Activated CD4-positive, alpha-beta memory T cell treated with anti-CD3 and anti-CD28 coated beads, Interleukin-2, amount 10 ng/mL, durations not matched to agents 7 days and 5 days (primary cell): ENCODE results near the gene NAV2. TPM values are rescaled to one million over a fixed set of nuclear protein-coding genes. Genes with fewer than 3 reads are reported as not detected.

Experiments used
- CTCF ChIA-PET: fragments of 350-600 bp; sonication (Branson Sonifier 250); formaldehyde crosslinking; loops from one replicate; lab custom pipeline; 2021; ENCODE audit warnings: antibody characterized with exemption, inconsistent platforms; lab: Charles Lee
- POLR2A ChIA-PET: fragments of 350-600 bp; sonication (Branson Sonifier 250); formaldehyde crosslinking; loops from one replicate; lab custom pipeline; 2021; ENCODE audit warnings: antibody characterized with exemption; lab: Charles Lee
- DNase-seq: peaks from one replicate; pipeline ENCODE4 v3.0.0-alpha.2; 2020
- H3K27ac Mint-ChIP-seq: one replicate; pipeline ENCODE4 v1.8.0; 2021; ENCODE audit warnings: mild to moderate bottlenecking, mixed read lengths
- H3K27me3 Mint-ChIP-seq: one replicate; pipeline ENCODE4 v1.8.0; 2021; ENCODE audit warnings: mixed read lengths
- H3K36me3 Mint-ChIP-seq: one replicate; pipeline ENCODE4 v1.8.0; 2021; ENCODE audit warnings: low read depth, mixed read lengths
- H3K4me1 Mint-ChIP-seq: one replicate; pipeline ENCODE4 v1.8.0; 2021; ENCODE audit warnings: mixed read lengths
- H3K4me3 Mint-ChIP-seq: one replicate; pipeline ENCODE4 v1.8.0; 2021; ENCODE audit warnings: mild to moderate bottlenecking, mixed read lengths
- H3K9me3 Mint-ChIP-seq: one replicate; pipeline ENCODE4 v1.8.0; 2021; ENCODE audit warnings: mixed read lengths
- total RNA-seq, 2 experiments: library from RNA; stranded (reverse); gene quantifications; one replicate each; pipeline ENCODE4 v1.2.3, GENCODE V29; 2021

NAV2 gene
- total RNA-seq, 2 experiments from 2014 or later, result 0.53 to 0.70 TPM

- peaks cover 3% of the 10 kb centered on the region for H3K9me3 Mint-ChIP-seq
Observed at GRCh38 chr11:20161230-20161918, 448.7 kb downstream of the NAV2 start.

GRCh38 chr11:20161923-20162744 lies 449.5 kb downstream of the NAV2 start:
- Mint-ChIP-seq H3K27ac (peak overlapping the region; percentile 7), H3K4me3 (no peak overlapping the region), H3K4me1 (peaks cover 24% of the 10 kb centered on the region), H3K27me3 (peaks cover 85% of the 10 kb centered on the region), H3K9me3 (peaks cover 3% of the 10 kb centered on the region), H3K36me3 (peaks cover 19% of the 10 kb centered on the region)
- DNase-seq, result no peak
- POLR2A ChIA-PET, result no interaction called here
- CTCF ChIA-PET, result interaction anchor here (1.9 kb wide), 1 partner anchor 30 kb away, joined by 6 read pairs; no protein-coding TSS in a partner anchor

More at GRCh38 chr11:20161230-20161918, 448.7 kb downstream of the NAV2 start:
- DNase-seq, result no peak
- POLR2A ChIA-PET, result no interaction called here
- CTCF ChIA-PET, result interaction anchor here (1.9 kb wide), 1 partner anchor 29 kb away, joined by 6 read pairs; no protein-coding TSS in a partner anchor
- Mint-ChIP-seq H3K36me3 (peaks cover 19% of the 10 kb centered on the region), H3K4me1 (peaks cover 25% of the 10 kb centered on the region), H3K27ac (peak overlapping the region; percentile 7), H3K4me3 (no peak overlapping the region), H3K27me3 (peaks cover 83% of the 10 kb centered on the region)

- H3K4me3 Mint-ChIP-seq, result peak overlapping the region; percentile 36
- ChIA-PET POLR2A (no interaction called here), CTCF (interaction anchor here (0.8 to 1.9 kb wide), 3 partner anchors 30 to 191 kb away, joined by 3 to 6 read pairs (median 5); no protein-coding TSS in a partner anchor)
Observed at GRCh38 chr11:20162824-20163782, 450.5 kb downstream of the NAV2 start.

GRCh38 chr11:20163783-20164481 lies 451.3 kb downstream of the NAV2 start:
- peaks cover 14% of the 10 kb centered on the region for H3K4me1 Mint-ChIP-seq
- H3K4me3 Mint-ChIP-seq, result no peak overlapping the region
- H3K9me3 Mint-ChIP-seq, result no peaks in the 10 kb centered on the region
- DNase-seq, result no peak
- no peak overlapping the region for H3K27ac Mint-ChIP-seq
- ChIA-PET POLR2A (interaction anchor here (0.6 kb wide), 1 partner anchor 100 kb away, joined by 3 read pairs; no protein-coding TSS in a partner anchor), CTCF (interaction anchor here (0.8 to 0.9 kb wide), 2 partner anchors 31 to 36 kb away, joined by 3 to 5 read pairs; no protein-coding TSS in a partner anchor)
- H3K36me3 Mint-ChIP-seq, result peaks cover 12% of the 10 kb centered on the region
- peaks cover 78% of the 10 kb centered on the region for H3K27me3 Mint-ChIP-seq

More at GRCh38 chr11:20162824-20163782, 450.5 kb downstream of the NAV2 start:
- Mint-ChIP-seq H3K36me3 (peaks cover 19% of the 10 kb centered on the region), H3K27ac (no peak overlapping the region), H3K4me1 (peaks cover 17% of the 10 kb centered on the region), H3K9me3 (peaks cover 3% of the 10 kb centered on the region), H3K27me3 (peaks cover 84% of the 10 kb centered on the region)
- DNase-seq, result no peak
